Stomach smooth muscle (tissue), 2 donors: ENCODE data around the gene FAM131C.
A peak's percentile ranks its signal among the peaks of the same experiment; 100 is the strongest.

Source experiments
- H3K27ac ChIP-seq: one replicate; pipeline ENCODE4 v1.7.0; 2013; ENCODE audit warnings: mild to moderate bottlenecking, low read length, inconsistent platforms
- H3K27me3 ChIP-seq, 2 donors: one replicate each; pipeline ENCODE4 v1.7.0; 2013; ENCODE audit warnings: low read length in 2 of 2; ENCODE audit not compliant: insufficient read depth in 2 of 2, control insufficient read depth in 1 of 2
- H3K36me3 ChIP-seq, 2 donors: one replicate each; pipeline ENCODE4 v1.7.0; 2013; ENCODE audit warnings: low read length in 2 of 2; ENCODE audit not compliant: control insufficient read depth in 2 of 2, insufficient read depth in 2 of 2
- H3K4me1 ChIP-seq: one replicate; pipeline ENCODE4 v1.7.0; 2013; ENCODE audit warnings: low read length; ENCODE audit not compliant: control insufficient read depth, insufficient read depth
- H3K4me3 ChIP-seq, 2 donors: one replicate each; pipeline ENCODE4 v1.7.0; 2013; ENCODE audit warnings: low read length in 2 of 2
- H3K9ac ChIP-seq, 2 donors: one replicate each; pipeline ENCODE4 v1.7.0; 2013; ENCODE audit warnings: low read length in 2 of 2, mild to moderate bottlenecking in 1 of 2
- H3K9me3 ChIP-seq, 2 donors: one replicate each; pipeline ENCODE4 v1.7.0; 2013; ENCODE audit warnings: low read length in 2 of 2; ENCODE audit not compliant: control insufficient read depth in 2 of 2
- donor health status: healthy.
- donor health status: Pancreatic carcinoma.

Gene FAM131C

DNA sequence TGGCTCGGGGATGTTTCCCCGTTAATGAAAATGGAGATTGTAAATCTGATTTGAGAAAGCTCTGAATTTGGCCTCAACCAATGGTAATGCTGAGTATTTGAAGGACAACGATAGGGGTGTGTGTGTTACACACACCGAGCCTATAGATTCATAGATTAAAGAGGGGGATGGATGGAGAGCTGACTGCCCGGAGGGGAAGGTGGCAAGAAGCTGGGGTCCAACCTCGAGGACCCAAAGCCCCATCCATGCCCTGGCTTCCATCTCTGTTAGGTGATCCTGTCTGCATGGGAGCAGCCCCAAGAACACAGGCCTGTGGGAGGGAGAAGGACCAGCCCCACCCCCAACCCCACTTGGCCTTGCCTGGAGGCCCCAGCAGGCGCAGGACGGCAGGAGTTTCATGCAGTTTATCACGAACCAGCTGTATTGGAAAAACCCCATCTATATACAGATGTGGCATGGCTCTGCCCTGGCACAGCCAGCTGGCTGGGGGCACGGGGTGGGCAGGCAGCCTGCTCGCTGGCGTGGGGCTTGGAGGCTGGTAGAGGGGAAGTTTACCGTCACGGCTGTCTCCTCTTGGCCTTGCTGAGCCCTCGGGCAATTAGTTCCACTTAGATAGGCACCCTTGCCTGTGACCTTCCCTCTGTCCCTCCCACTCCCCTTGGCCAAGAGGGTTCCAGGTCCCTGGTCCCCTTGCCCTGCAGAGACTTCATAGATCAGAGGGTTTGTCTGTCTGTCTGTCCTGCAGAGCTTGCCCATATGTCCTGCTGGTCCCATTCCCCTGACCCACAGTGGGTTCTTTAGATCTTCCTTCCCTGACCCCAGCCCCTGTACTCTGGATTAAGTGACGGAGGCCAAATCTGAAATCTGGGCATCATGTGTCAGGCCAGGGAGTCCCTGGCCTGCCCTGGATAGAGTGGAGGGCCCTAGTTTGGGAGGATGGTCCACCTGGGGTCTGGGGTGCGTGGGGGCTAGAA is 58.7 kb downstream of the FAM131C start:
- Histone ChIP-seq H3K4me3 (peak overlapping the region; percentile 83 to 84), H3K27ac (peak overlapping the region; percentile 98), H3K9me3 (no peaks in the 10 kb centered on the region), H3K9ac (peak overlapping the region; percentile 36 to 95), H3K27me3 (no peaks in the 10 kb centered on the region), H3K4me1 (peaks cover 79% of the 10 kb centered on the region), H3K36me3 (peaks cover 0 to 2% of the 10 kb centered on the region in 2 donors)

DNA sequence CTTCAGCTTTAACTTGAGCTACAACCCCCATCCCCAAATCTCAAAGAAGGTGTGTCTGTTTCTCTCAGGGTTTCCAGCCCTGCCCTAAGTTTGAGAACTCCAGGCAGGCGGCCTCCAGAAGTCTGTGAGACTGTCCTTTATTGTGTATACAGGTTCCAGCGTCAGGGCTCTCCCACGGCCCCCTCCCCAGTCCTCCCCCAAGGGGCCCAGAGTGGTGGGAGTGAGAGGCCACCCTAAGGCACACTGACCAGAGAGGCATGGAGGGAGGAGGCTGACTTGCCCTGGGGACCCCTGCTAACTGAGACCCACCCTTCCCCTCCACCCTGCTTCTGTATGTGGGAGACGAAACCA is 59.6 kb downstream of the FAM131C start:
- H3K36me3 ChIP-seq = peaks cover 0 to 2% of the 10 kb centered on the region in 2 donors
- peaks cover 73% of the 10 kb centered on the region for H3K4me1 ChIP-seq
- H3K4me3 ChIP-seq = peak overlapping the region in 1 of 2 donors; percentile 47
- H3K9ac ChIP-seq = peak overlapping the region in 1 of 2 donors; percentile 8
- no peaks in the 10 kb centered on the region for H3K27me3 ChIP-seq
- peak overlapping the region; percentile 98 for H3K27ac ChIP-seq
- no peaks in the 10 kb centered on the region for H3K9me3 ChIP-seq

DNA sequence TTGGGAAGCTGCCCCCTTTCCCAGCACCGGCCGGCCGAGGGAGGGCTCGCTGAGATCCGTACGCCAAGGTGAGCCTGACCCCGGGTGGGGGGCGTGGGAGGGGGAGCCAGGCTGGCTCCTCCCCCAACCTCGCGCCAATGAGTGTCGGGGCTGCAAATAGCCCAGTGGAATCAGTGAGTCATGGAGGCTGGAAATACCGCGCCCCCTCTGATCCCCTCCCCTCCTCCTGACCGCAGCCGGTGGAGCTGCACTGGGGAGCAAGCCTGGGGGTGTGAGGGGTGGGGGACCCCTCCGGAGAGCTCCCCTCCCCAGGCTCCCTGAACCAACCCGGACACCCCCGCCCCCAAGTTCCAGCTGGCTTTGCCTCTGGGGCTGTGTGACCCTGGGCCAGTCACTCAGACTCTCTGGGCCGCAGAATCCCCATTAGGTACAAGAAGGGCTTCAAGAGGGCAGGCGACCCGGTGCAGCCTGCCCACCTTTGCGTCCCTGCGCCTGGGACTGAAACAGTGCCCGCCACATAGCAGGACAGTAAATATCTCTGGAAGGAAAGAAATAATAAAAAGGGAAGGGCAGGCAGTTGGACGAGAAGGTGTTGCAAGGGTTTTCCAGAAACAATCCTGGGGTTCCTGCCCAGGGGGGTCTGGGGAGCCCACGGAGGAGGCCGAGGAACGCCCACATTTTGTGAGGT is 60.1 kb downstream of the FAM131C start:
- H3K4me1 ChIP-seq = peaks cover 70% of the 10 kb centered on the region
- H3K9ac ChIP-seq = peak overlapping the region in 1 of 2 donors; percentile 50

GRCh38 chr1:16012590-16013219 is 60.7 kb downstream of the FAM131C start:
- Histone ChIP-seq H3K4me1 (peaks cover 63% of the 10 kb centered on the region), H3K27ac (peak overlapping the region; percentile 98), H3K4me3 (peak overlapping the region; percentile 29 to 52), H3K9ac (peak overlapping the region in 1 of 2 donors; percentile 50), H3K27me3 (no peaks in the 10 kb centered on the region), H3K36me3 (peaks cover 0 to 2% of the 10 kb centered on the region in 2 donors), H3K9me3 (no peaks in the 10 kb centered on the region)

More for the DNA sequence above, 60.1 kb downstream of the FAM131C start:
- H3K27me3 ChIP-seq = no peaks in the 10 kb centered on the region
- peak overlapping the region; percentile 29 to 52 for H3K4me3 ChIP-seq
- peak overlapping the region; percentile 98 for H3K27ac ChIP-seq
- no peaks in the 10 kb centered on the region for H3K9me3 ChIP-seq
- H3K36me3 ChIP-seq = peaks cover 0 to 2% of the 10 kb centered on the region in 2 donors

GRCh38 chr1:16011936-16012589 is 61.4 kb downstream of the FAM131C start:
- H3K9me3 ChIP-seq = no peaks in the 10 kb centered on the region
- H3K27me3 ChIP-seq = no peaks in the 10 kb centered on the region
- H3K27ac ChIP-seq = peak overlapping the region; percentile 98
- peaks cover 57% of the 10 kb centered on the region for H3K4me1 ChIP-seq
- peaks cover 0 to 2% of the 10 kb centered on the region in 2 donors for H3K36me3 ChIP-seq
- H3K4me3 ChIP-seq = peak overlapping the region in 1 of 2 donors; percentile 52
- H3K9ac ChIP-seq = no peak overlapping the region

DNA sequence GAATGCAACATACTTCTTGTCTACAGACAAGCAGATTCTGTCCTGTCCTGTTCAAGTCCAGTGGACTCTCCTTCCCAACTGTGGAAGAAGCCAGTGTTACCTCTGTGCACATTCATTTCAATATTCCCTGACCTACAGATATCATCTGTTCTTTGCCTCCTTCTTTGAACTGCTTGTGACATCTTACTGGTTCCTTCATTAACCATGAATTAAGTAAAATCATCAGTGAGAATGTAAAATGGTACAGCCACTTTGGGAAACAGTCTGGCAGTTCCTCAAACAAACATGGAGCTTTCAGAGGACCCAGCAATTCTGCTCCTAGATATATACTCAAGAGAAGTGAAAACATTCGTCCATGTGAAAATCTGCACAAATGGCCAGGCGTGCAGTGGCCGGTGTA is 62.6 kb downstream of the FAM131C start:
- no peaks in the 10 kb centered on the region for H3K9me3 ChIP-seq
- H3K9ac ChIP-seq = no peak overlapping the region
- no peak overlapping the region for H3K4me3 ChIP-seq
- peaks cover 45% of the 10 kb centered on the region for H3K4me1 ChIP-seq
- no peak overlapping the region for H3K27ac ChIP-seq
- H3K27me3 ChIP-seq = no peaks in the 10 kb centered on the region
- peaks cover 0 to 2% of the 10 kb centered on the region in 2 donors for H3K36me3 ChIP-seq

- Histone ChIP-seq H3K9me3 (no peaks in the 10 kb centered on the region), H3K9ac (no peak overlapping the region), H3K27me3 (no peaks in the 10 kb centered on the region), H3K4me1 (peaks cover 33% of the 10 kb centered on the region), H3K4me3 (no peak overlapping the region), H3K27ac (no peak overlapping the region), H3K36me3 (no peaks in the 10 kb centered on the region)
Measured at GRCh38 chr1:16009678-16010077, 63.8 kb downstream of the FAM131C start.

- Histone ChIP-seq H3K27ac (no peak overlapping the region), H3K4me1 (peaks cover 28% of the 10 kb centered on the region), H3K36me3 (no peaks in the 10 kb centered on the region), H3K27me3 (no peaks in the 10 kb centered on the region), H3K9ac (no peak overlapping the region), H3K9me3 (no peaks in the 10 kb centered on the region), H3K4me3 (peak overlapping the region in 1 of 2 donors; percentile 15)
Measured at GRCh38 chr1:16009030-16009460, 64.4 kb downstream of the FAM131C start.
